SW480 (cell line): ENCODE measurements around the gene TMED10.

Experiments
- DNase-seq: peaks from one replicate; pipeline ENCODE4 v3.0.0-alpha.2; 2016; ENCODE audit warnings: low spot score

Gene TMED10

GRCh38 chr14:75176142-75176820, at the start of gene TMED10:
Gene TMED10 (minus strand): TSS chr14:75176612. CDS start chr14:75176579, 33 bp downstream.
- DNase-seq: peak; percentile 91

- DNase-seq: no peak
Observed at GRCh38 chr14:75224561-75224960, 48.1 kb upstream of the TMED10 start.

DNA sequence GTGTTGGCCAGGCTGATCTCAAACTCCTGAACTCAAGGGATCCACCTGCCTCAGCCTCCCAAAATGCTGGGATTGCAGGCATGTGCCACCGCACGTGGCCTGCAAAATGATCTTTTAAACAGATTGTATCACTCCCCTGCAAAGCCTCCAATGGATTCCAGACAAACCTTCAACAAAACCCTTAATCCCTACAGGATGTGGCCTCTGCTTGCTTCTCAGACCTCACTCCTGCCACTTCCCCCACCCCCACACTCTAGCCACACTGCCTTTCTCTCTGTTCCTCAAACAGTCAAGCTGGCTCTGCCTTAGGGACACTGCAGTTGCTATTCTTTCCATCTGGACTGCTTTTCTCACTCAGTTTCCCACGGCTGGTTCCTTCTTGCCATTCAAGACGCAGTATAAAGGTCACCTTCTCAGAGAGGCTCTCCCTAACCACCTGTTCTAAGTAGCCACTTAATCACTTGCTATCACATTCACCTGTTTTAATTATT, 47.3 kb upstream of the TMED10 start:
- peak; percentile 81 for DNase-seq

DNA sequence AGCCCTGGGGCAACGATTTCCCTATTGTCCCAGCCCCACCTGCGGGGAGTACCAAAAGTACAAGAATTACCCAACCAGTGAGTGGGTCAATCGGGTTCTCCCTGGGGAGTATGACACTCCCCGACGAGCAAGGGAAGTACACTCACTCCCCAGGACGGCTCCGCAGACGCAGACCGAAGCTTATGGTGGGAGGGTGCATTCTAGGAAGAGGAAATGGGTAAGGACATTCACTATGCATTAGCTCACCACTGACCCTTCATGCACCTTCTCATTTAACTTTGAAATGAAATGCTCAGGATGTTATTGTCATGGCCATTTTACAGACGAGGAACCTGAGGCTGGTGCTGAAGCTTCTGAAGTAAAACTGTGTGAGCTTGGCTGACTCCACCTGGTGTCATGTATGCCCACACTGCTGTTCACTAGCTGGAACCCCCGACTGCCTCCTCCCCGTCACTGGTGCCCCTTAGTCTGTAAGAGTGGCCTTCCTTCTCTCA, 45.8 kb upstream of the TMED10 start:
- no peak for DNase-seq

- DNase-seq: no peak
Observed at GRCh38 chr14:75221797-75222196, 45.4 kb upstream of the TMED10 start.

DNA sequence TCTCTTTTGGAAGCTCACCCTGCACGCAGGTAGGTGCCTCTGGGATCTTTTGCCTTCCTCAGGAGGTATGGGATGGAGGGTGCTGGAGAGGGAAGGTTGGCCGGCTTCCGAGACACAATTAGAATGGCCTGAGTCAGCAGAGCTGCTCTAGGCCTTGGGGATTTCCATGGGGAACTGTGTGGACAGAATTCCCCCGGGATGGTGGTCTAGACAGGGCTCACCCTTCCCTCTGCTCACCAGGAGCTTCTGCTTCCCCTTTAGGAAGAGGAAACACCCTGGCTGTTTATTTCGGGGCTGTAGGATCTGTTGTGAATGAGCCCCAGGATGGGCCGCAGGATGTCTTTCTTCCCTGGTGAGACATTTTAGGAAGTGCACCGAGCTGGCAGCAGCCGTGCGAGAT, 43.7 kb upstream of the TMED10 start:
- no peak for DNase-seq

DNA sequence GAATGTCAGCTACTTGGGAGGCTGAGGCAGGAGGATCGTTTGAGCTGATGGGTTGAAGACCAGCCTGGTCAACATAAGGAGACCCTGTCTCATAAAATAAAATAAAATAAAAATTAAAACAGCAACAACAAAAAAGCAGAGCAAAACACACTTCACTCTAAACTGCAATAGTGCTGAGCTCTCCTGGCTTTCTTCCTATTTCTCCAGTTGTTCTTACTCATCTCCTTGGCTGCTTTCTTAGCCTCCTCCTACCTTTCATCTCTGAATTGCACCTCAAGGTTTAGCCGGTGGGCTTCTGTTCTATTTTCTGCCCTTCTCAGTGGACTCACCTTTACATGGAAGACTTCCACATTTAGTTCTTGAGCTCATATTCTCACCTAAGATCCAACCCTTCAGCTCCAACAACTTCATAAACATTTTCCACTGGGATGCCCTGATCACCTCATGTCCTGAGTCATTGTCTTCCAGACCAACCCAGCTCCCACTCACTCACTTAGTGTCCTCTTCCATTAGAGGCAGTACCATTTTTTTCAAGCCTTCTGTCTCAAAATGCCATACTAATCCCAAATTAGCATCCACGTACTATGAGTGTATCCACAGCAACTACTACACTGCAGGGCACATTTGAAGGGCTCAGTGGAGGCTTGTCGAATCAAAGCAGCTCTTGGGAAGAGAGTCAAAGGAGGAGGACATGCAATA, 41.2 kb upstream of the TMED10 start:
- no peak for DNase-seq

DNA sequence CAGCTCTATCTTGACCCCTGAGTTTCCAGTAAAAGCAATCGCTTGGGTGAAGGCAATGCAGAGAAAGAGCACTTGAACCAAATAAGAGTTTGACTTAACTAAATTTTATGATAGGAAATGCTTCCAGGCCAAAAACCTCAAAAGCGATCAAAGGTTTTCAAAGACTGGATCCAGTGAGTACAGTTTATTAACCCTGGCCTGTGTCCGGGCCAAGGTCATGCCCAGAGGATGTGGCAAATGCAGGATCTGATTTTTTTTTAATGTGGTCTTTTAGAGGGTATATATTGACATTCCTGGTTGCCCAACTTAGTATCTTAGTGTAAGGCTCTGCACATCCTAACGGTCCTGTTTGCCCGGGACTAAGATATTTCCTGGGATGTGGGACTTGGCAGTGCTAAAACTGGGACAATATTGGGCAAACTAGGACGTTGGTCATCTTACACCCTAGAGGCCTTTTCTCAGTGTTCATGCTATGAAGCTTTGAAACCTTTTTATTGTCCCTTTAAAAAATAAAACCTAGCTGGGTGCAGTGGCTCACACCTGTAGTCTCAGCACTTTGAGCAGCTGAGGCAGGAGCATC, 40.1 kb upstream of the TMED10 start:
- DNase-seq: peak; percentile 94

- peak; percentile 55 for DNase-seq
Observed at GRCh38 chr14:75215520-75215919, 39.1 kb upstream of the TMED10 start.

GRCh38 chr14:75214558-75214957, 38.1 kb upstream of the TMED10 start:
- no peak for DNase-seq

DNA sequence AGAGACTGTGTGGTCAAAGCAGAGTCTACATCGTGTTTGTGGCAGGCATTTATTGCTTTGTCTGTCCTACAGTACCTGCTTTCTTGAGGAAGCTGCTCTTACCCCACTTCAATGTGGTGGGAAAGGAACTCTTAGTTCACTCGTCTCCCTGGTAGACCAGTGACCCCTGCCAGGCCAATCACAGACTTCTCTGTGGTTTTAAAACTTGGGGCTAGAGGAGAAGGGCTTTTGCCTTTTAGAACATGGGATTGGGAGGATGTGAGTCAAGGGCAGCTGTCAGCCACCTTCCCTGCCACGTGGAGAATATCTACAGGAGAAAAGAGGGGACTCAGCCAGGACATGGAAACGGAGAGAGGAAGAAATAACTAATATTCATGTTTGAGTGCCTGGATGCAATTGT, 36.8 kb upstream of the TMED10 start:
- peak; percentile 65 for DNase-seq

GRCh38 chr14:75208843-75209242, 32.4 kb upstream of the TMED10 start:
- DNase-seq: no peak

DNA sequence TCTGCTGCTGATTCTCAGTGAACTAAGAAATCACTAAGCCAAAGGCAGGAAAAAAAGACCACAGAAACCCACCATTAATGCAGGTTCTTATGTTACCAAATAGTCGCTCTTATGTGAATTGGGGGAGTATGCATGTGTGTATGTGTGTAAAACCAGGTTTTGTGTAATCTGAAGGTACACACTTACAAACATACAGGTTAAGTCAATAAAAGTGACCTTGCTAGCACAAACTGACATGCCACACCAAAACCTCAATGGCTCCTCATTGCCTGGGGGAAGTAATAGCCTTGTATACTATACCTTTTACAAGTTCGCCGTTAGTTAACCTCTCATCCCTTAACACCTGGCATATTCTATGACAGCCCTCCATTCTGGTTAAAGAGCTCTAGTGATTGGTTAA, 29.8 kb upstream of the TMED10 start:
- no peak for DNase-seq

- no peak for DNase-seq
Observed at GRCh38 chr14:75205591-75205990, 29.2 kb upstream of the TMED10 start.

GRCh38 chr14:75204116-75204515, 27.7 kb upstream of the TMED10 start:
- DNase-seq: peak; percentile 73

GRCh38 chr14:75202657-75203056, 26.2 kb upstream of the TMED10 start:
- no peak for DNase-seq

DNA sequence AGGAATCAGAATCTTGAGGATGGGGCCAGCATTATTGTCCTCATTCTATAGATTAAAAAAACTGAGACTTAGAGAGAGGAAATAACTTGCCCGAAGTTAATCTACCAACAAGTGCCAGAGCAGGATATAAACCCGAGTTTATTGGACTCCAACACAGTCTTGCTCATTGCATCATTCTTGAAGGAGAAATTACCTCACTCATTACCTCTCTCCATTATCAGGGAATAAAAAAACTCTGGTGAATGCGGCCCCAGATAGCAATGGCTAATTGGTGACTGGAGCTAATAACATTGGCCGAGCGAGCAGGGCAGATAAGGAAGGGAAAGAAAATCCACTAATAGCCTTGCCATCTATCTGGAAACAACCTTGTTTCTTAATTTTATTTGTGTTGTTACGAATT, 24.7 kb upstream of the TMED10 start:
- DNase-seq: no peak

DNA sequence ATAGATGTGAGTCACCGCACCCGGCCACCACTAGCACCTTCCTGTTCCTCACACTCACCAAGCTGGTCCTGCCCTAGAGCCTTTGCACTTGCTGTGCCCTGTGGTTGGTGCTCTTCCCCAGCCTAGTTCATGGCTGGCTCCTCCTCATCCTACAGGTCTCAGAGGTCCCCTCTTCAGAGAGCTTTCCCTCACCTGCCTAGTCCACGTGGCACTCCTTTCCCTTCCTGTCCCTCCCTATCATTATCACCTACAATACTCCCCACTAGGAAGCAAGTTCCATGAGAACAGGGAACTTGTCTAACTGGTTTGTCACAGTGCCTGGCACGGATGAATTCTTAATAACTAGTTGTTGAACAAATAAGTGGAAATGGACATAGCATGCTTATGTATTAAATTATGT, 24.0 kb upstream of the TMED10 start:
- DNase-seq: peak; percentile 35

GRCh38 chr14:75198291-75198933, 22.0 kb upstream of the TMED10 start:
- no peak for DNase-seq

GRCh38 chr14:75197338-75197737, 20.9 kb upstream of the TMED10 start:
- DNase-seq: no peak

- no peak for DNase-seq
Observed at GRCh38 chr14:75196468-75196867, 20.1 kb upstream of the TMED10 start.

DNA sequence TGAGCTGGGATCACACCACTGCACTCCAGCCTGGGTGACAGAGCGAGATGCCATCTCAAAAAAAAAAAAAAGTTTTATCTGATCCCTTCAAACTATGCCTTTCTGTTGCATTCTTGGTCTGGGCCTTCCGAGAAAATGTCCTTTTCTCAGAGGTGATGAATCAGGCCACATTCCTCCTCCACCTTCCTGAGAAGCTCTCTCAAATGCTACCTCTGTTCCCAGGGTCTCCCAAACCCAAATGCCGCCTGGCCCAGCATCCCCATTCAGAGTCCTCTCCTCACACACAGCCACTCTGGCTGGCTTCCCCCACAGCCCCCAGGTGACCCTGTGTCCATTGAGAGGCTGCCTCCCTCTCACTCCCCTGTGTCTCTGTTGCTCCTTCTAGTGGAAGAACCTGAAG, 19.7 kb upstream of the TMED10 start:
- no peak for DNase-seq

DNA sequence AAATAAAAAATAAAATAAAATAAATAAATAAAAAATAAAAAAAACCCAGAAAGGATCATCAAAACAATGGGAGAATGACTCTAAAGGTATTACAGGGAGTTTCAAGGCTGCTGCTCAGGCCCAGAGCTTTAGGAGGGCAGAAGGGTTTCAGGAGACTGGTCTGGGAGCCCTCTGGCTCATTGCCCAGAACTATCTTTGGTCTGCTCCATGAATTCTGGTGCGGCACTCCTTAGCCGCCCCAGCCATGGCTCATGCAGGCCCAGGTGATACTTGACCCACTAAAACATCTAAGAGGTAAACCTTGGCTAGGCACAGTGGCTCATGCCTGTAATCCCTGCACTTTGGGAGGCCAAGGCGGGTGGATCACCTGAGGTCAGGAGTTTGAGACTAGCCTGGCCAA, 14.7 kb upstream of the TMED10 start:
- no peak for DNase-seq
